GM23248 (cell line): ENCODE results near the gene NELFA. TPM values are rescaled to one million over a fixed set of nuclear protein-coding genes. Genes with fewer than 3 reads are reported as not detected.

Source experiments
- DNase-seq: peaks from one replicate; pipeline ENCODE4 v3.0.0-alpha.2; 2015
- H2AFZ ChIP-seq: fragments of 200-600 bp; sonication (generic); 2 replicates; pipeline ENCODE4 v1.6.1; 2016; ENCODE audit warnings: antibody characterized with exemption
- H3F3A ChIP-seq: fragments of 200-600 bp; sonication (generic); 2 replicates; pipeline ENCODE4 v1.6.1; 2016; ENCODE audit warnings: mild to moderate bottlenecking, antibody characterized with exemption, mixed run types; ENCODE audit not compliant: insufficient read depth
- H3K27ac ChIP-seq: fragments of 200-600 bp; sonication (generic); 2 replicates; pipeline ENCODE4 v1.5.1; 2016; ENCODE audit warnings: mild to moderate bottlenecking
- H3K27me3 ChIP-seq: fragments of 200-600 bp; sonication (generic); replicated peaks from 2 replicates; pipeline ENCODE4 v1.6.1; 2016; ENCODE audit warnings: mild to moderate bottlenecking; ENCODE audit not compliant: insufficient read depth
- H3K36me3 ChIP-seq: fragments of 200-600 bp; sonication (generic); 2 replicates; pipeline ENCODE4 v1.6.1; 2016; ENCODE audit warnings: low read depth, mild to moderate bottlenecking
- H3K4me1 ChIP-seq: fragments of 200-600 bp; sonication (generic); 2 replicates; pipeline ENCODE4 v1.6.1; 2016; ENCODE audit warnings: mild to moderate bottlenecking; ENCODE audit not compliant: insufficient read depth
- H3K4me2 ChIP-seq: fragments of 200-600 bp; sonication (generic); one replicate; pipeline ENCODE4 v1.6.1; 2016; ENCODE audit warnings: mild to moderate bottlenecking; ENCODE audit not compliant: unreplicated experiment
- H3K4me3 ChIP-seq: fragments of 200-600 bp; sonication (generic); 2 replicates; pipeline ENCODE4 v1.5.1; 2016; ENCODE audit warnings: mild to moderate bottlenecking
- H3K79me2 ChIP-seq: fragments of 200-600 bp; sonication (generic); 2 replicates; pipeline ENCODE4 v1.6.1; 2016; ENCODE audit warnings: mild to moderate bottlenecking; ENCODE audit not compliant: insufficient read depth
- H3K9ac ChIP-seq: fragments of 200-600 bp; sonication (generic); 2 replicates; pipeline ENCODE4 v1.6.1; 2016; ENCODE audit warnings: mild to moderate bottlenecking
- H3K9me2 ChIP-seq: fragments of 200-600 bp; sonication (generic); 2 replicates; pipeline ENCODE4 v1.6.1; 2016; ENCODE audit warnings: mixed run types, mild to moderate bottlenecking, moderate library complexity; ENCODE audit not compliant: insufficient read depth
- H3K9me3 ChIP-seq: fragments of 200-600 bp; sonication (generic); one replicate; pipeline ENCODE4 v1.6.1; 2017; ENCODE audit warnings: low read depth
- H4K20me1 ChIP-seq: fragments of 200-600 bp; sonication (generic); 2 replicates; pipeline ENCODE4 v1.6.0; 2016; ENCODE audit not compliant: insufficient read depth
- EZH2 ChIP-seq: fragments of 200-600 bp; sonication (generic); IDR thresholded peaks from 2 replicates; pipeline ENCODE4 v1.6.1; 2018; ENCODE audit warnings: antibody characterized with exemption, mild to moderate bottlenecking; ENCODE audit not compliant: insufficient read depth, poor library complexity, severe bottlenecking
- EZH2phosphoT487 ChIP-seq: fragments of 200-600 bp; sonication (generic); IDR thresholded peaks from 2 replicates; pipeline ENCODE4 v1.6.1; 2018; ENCODE audit warnings: antibody characterized with exemption, moderate library complexity, mild to moderate bottlenecking, low read depth; ENCODE audit not compliant: insufficient read depth
- WGBS, 2 experiments: methylation state at CpG; one replicate each; pipeline ENCODE4 v1.1.6; 2015 to 2017; ENCODE audit warnings: low lambda C conversion rate in 2 of 2, low coverage in 1 of 2; ENCODE audit errors: missing lambda C conversion rate in 2 of 2; 5-methylcytosine and 5-hydroxymethylcytosine counted together
- in situ Hi-C: fragments of 300-500 bp; cut with MboI; formaldehyde crosslinking; loops from 2 replicates; pipeline ENCODE4 v1.15.0; 2020
- polyA plus RNA-seq: library from polyadenylated mRNA; unstranded; fragments of >200 nt; fragmentation: Nextera tagmentation; extraction: Ambion mirVana; gene quantifications from 2 replicates; pipeline ENCODE4 v1.2.1, GENCODE V29; 2016
- total RNA-seq: library from RNA; depleted of rRNA; stranded (reverse); fragments of >200 nt; shearing (Covaris generic); gene quantifications from 2 replicates; pipeline ENCODE4 v1.2.3, GENCODE V29; 2014

The NELFA gene
- total and polyA plus RNA-seq, 2 experiments from 2014 or later = 18.7 to 23.6 TPM

- 92 to 94% methylated on average over 14 of the region's 14 CpGs for WGBS, 2 experiments
- H3K36me3 ChIP-seq = no peaks in the 10 kb centered on the region; the same call in 1 of the 2 replicates
Observed at GRCh38 chr4:1975391-1975801, 33.4 kb downstream of the NELFA start.

GRCh38 chr4:1974840-1975239 lies 33.9 kb downstream of the NELFA start:
- Histone ChIP-seq H3K36me3 (no peaks in the 10 kb centered on the region; the same call in 1 of the 2 replicates), H3K4me1 (no peaks in the 10 kb centered on the region), H3K27me3 (no peaks in the 10 kb centered on the region), H3F3A (no peaks in the 10 kb centered on the region), H3K9ac (no peak overlapping the region), H3K79me2 (no peaks in the 10 kb centered on the region), H3K9me3 (no peaks in the 10 kb centered on the region), H4K20me1 (no peaks in the 10 kb centered on the region), H2AFZ (no peak overlapping the region), H3K27ac (no peak overlapping the region), H3K9me2 (no peaks in the 10 kb centered on the region), H3K4me3 (no peak overlapping the region), H3K4me2 (no peak overlapping the region)
- no peak for DNase-seq
- 95% methylated on average over 8 of the region's 8 CpGs for WGBS, 2 experiments
- in situ Hi-C loops = no loop called here
- no peak for TF ChIP-seq EZH2
- no peak for TF ChIP-seq EZH2phosphoT487

More at GRCh38 chr4:1975391-1975801, 33.4 kb downstream of the NELFA start:
- H3K4me1 ChIP-seq = no peaks in the 10 kb centered on the region
- in situ Hi-C loops = no loop called here
- H3K79me2 ChIP-seq = no peaks in the 10 kb centered on the region
- no peaks in the 10 kb centered on the region for H3K9me2 ChIP-seq
- DNase-seq = no peak
- H3K9me3 ChIP-seq = no peaks in the 10 kb centered on the region
- H3K9ac ChIP-seq = no peak overlapping the region
- H4K20me1 ChIP-seq = no peaks in the 10 kb centered on the region
- TF ChIP-seq EZH2phosphoT487 (no peak), EZH2 (no peak)
- no peak overlapping the region for H2AFZ ChIP-seq
- H3K27ac ChIP-seq = no peak overlapping the region
- H3K4me3 ChIP-seq = no peak overlapping the region
- no peak overlapping the region for H3K4me2 ChIP-seq
- H3F3A ChIP-seq = no peaks in the 10 kb centered on the region
- H3K27me3 ChIP-seq = no peaks in the 10 kb centered on the region

- TF ChIP-seq EZH2 (no peak), EZH2phosphoT487 (no peak)
- H3K36me3 ChIP-seq = no peaks in the 10 kb centered on the region
- H3K9me3 ChIP-seq = no peaks in the 10 kb centered on the region
- no peaks in the 10 kb centered on the region for H4K20me1 ChIP-seq
- no peak overlapping the region for H2AFZ ChIP-seq
- H3K79me2 ChIP-seq = no peaks in the 10 kb centered on the region
- no peak for DNase-seq
- no peak overlapping the region for H3K4me2 ChIP-seq
- no peaks in the 10 kb centered on the region for H3F3A ChIP-seq
- no peaks in the 10 kb centered on the region for H3K27me3 ChIP-seq
- H3K27ac ChIP-seq = no peak overlapping the region
- H3K4me3 ChIP-seq = no peak overlapping the region
- no peak overlapping the region for H3K9ac ChIP-seq
- WGBS, 2 experiments = 96 to 97% methylated on average over 18 of the region's 18 CpGs
- H3K4me1 ChIP-seq = no peaks in the 10 kb centered on the region
- in situ Hi-C loops = no loop called here
- no peaks in the 10 kb centered on the region for H3K9me2 ChIP-seq
Observed at GRCh38 chr4:1973661-1974060, 35.1 kb downstream of the NELFA start.

GRCh38 chr4:1973218-1973617 lies 35.6 kb downstream of the NELFA start:
- Histone ChIP-seq H3K27me3 (no peaks in the 10 kb centered on the region), H3K9me3 (no peaks in the 10 kb centered on the region), H3K4me3 (no peak overlapping the region), H3K9me2 (no peaks in the 10 kb centered on the region), H3K36me3 (no peaks in the 10 kb centered on the region), H4K20me1 (no peaks in the 10 kb centered on the region), H3F3A (no peaks in the 10 kb centered on the region), H3K4me1 (no peaks in the 10 kb centered on the region), H3K4me2 (no peak overlapping the region), H2AFZ (no peak overlapping the region), H3K27ac (no peak overlapping the region), H3K79me2 (no peaks in the 10 kb centered on the region), H3K9ac (no peak overlapping the region)
- no peak for DNase-seq
- 95% methylated on average over 12 of the region's 12 CpGs for WGBS, 2 experiments
- TF ChIP-seq EZH2 = no peak
- no peak for TF ChIP-seq EZH2phosphoT487
- in situ Hi-C loops = no loop called here

- TF ChIP-seq EZH2phosphoT487 = no peak
- no peak for TF ChIP-seq EZH2
- H3K9me3 ChIP-seq = no peaks in the 10 kb centered on the region
- 100% methylated on average over 10 of the region's 10 CpGs for WGBS, 2 experiments
- no peak overlapping the region for H2AFZ ChIP-seq
- no peaks in the 10 kb centered on the region for H3K36me3 ChIP-seq
- H3K27ac ChIP-seq = no peak overlapping the region
- no peaks in the 10 kb centered on the region for H3F3A ChIP-seq
- H4K20me1 ChIP-seq = no peaks in the 10 kb centered on the region
- H3K79me2 ChIP-seq = no peaks in the 10 kb centered on the region
- no peak overlapping the region for H3K4me3 ChIP-seq
- in situ Hi-C loops = no loop called here
- no peak overlapping the region for H3K9ac ChIP-seq
- H3K4me1 ChIP-seq = no peaks in the 10 kb centered on the region
- no peak overlapping the region for H3K4me2 ChIP-seq
- H3K9me2 ChIP-seq = no peaks in the 10 kb centered on the region
- no peaks in the 10 kb centered on the region for H3K27me3 ChIP-seq
- no peak for DNase-seq
Observed at GRCh38 chr4:1972414-1972813, 36.4 kb downstream of the NELFA start.
